ENCODE measurements around the gene MAMDC4. TPM values are rescaled to one million over a fixed set of nuclear protein-coding genes. Genes with fewer than 3 reads are reported as not detected.
"Not testable (repeated sequence)": the region's sequence is repeated elsewhere in the genome, so short reads cannot be mapped to it uniquely, and the experiment has no call there.

The MAMDC4 gene
- not detected for polyA plus RNA-seq (ENCODE audit: low read depth in 6 of 6)

GRCh38 chr9:136851941-136852663, at the start of gene MAMDC4:
MAMDC4 (plus strand) TSS chr9:136852346; CDS start chr9:136852417, 71 bp downstream.
- Mint-ChIP-seq H3K4me1 (peaks cover 12 to 21% (median 13%) of the 10 kb centered on the region in 3 donors), H3K36me3 (no peaks in the 10 kb centered on the region), H3K4me3 (peak within 1 kb of the TSS in 5 of 8 donors; percentile 22 to 63 (median 45)), H3K27me3 (peaks cover 4 to 10% (median 8%) of the 10 kb centered on the region in 3 donors), H3K9me3 (peaks cover 0 to 2% (median 0%) of the 10 kb centered on the region in 7 donors), H3K27ac (peak within 1 kb of the TSS in 1 of 6 donors; percentile 29)
- no peak for DNase-seq
- no peak for ATAC-seq (ENCODE audit: low read depth in 2 of 2)

GRCh38 chr9:136803009-136803550, 49.1 kb upstream of the MAMDC4 start:
- H3K27me3 Mint-ChIP-seq; DNase-seq; ATAC-seq (ENCODE audit: low read depth in 2 of 2); H3K9me3 Mint-ChIP-seq; H3K36me3 Mint-ChIP-seq: not testable (repeated sequence)
- peak overlapping the region in 1 of 8 donors; percentile 71 for H3K4me3 Mint-ChIP-seq
- peaks cover 29 to 42% (median 30%) of the 10 kb centered on the region in 3 donors for H3K4me1 Mint-ChIP-seq
- peak overlapping the region in 2 of 6 donors; percentile 47 to 51 for H3K27ac Mint-ChIP-seq

- Mint-ChIP-seq H3K4me1 (peaks cover 31 to 46% (median 31%) of the 10 kb centered on the region in 3 donors), H3K36me3 (no peaks in the 10 kb centered on the region), H3K27ac (peak overlapping the region in 2 of 6 donors; percentile 47 to 51), H3K27me3 (no peaks in the 10 kb centered on the region), H3K9me3 (no peaks in the 10 kb centered on the region), H3K4me3 (peak overlapping the region in 4 of 8 donors; percentile 39 to 71 (median 69))
- DNase-seq = no peak
- no peak for ATAC-seq (ENCODE audit: low read depth in 2 of 2)
Measured at GRCh38 chr9:136803551-136804508, 48.3 kb upstream of the MAMDC4 start.

DNA sequence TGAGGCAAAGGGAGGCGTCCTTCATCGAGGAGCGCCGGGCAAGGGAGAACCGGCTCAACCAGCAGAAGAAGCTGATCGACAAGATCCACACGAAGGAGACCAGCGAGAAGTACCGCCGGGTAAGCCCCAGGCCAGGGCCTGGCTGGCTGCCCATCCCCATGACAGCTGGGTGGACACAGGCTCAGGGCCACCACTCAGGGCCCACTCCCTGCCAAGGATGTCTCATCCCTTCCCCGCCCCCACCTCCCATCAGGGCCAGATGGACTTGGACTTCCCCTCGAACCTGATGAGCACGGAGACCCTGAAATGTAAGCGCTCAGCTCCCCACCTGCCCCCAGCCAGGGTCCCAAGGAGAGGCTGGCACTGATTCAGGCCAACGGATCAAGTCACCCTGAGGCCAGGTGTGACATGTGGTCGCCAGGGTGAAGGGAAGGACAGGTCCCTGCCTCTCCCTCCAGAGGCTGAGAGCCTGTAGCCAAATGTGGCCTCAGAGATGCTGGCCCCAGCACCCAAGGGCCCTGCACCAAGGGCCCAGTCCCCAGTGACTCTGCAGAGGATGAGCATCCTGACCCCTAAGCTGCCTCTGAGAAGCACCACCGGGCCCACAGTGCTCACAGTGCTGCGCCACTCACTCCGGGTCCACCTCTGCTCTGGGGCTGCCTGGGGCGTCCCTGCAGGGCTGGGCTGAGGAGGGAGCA, 47.5 kb upstream of the MAMDC4 start:
- no peaks in the 10 kb centered on the region for H3K36me3 Mint-ChIP-seq
- ATAC-seq (ENCODE audit: low read depth in 2 of 2) = no peak
- no peak for DNase-seq
- no peak overlapping the region for H3K27ac Mint-ChIP-seq
- H3K4me1 Mint-ChIP-seq = peaks cover 35 to 53% (median 40%) of the 10 kb centered on the region in 3 donors
- no peaks in the 10 kb centered on the region for H3K9me3 Mint-ChIP-seq
- H3K4me3 Mint-ChIP-seq = peak overlapping the region in 1 of 8 donors; percentile 71
- H3K27me3 Mint-ChIP-seq = no peaks in the 10 kb centered on the region

DNA sequence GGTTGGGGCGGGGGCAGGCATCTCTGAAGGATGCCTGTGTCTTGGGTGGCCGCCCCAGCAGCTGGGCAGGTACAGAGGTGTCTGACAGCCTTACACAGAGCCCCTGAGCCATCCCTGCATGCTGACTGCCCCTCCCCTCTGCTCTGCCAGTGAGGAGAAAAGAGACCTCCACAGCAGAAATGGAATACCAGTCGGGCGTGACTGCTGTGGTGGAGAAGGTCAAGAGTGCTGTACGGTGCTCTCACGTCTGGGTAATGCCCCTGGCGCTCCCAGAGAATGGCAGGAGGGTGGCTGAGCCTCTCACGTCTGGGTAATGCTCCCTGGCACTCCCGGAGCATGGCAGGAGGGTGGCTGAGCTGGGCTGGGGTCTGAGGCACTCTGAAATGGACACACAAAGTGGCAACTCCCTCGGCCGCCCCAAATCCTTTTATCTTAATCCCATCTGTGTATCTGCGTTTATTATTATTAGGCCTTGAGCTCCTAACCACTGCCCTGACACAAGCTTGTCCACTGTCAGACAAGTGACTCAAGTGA, 46.9 kb upstream of the MAMDC4 start:
- ATAC-seq (ENCODE audit: low read depth in 2 of 2) = no peak
- H3K9me3 Mint-ChIP-seq = no peaks in the 10 kb centered on the region
- H3K27me3 Mint-ChIP-seq = no peaks in the 10 kb centered on the region
- peak overlapping the region in 2 of 6 donors; percentile 30 to 70 for H3K27ac Mint-ChIP-seq
- DNase-seq = no peak
- peak overlapping the region in 3 of 8 donors; percentile 47 to 89 (median 62) for H3K4me3 Mint-ChIP-seq
- H3K36me3 Mint-ChIP-seq = no peaks in the 10 kb centered on the region
- peaks cover 33 to 54% (median 44%) of the 10 kb centered on the region in 3 donors for H3K4me1 Mint-ChIP-seq

- no peak for ATAC-seq (ENCODE audit: low read depth in 2 of 2)
- H3K4me1 Mint-ChIP-seq = peaks cover 27 to 50% (median 39%) of the 10 kb centered on the region in 3 donors
Measured at GRCh38 chr9:136806067-136806466, 46.1 kb upstream of the MAMDC4 start.

DNA sequence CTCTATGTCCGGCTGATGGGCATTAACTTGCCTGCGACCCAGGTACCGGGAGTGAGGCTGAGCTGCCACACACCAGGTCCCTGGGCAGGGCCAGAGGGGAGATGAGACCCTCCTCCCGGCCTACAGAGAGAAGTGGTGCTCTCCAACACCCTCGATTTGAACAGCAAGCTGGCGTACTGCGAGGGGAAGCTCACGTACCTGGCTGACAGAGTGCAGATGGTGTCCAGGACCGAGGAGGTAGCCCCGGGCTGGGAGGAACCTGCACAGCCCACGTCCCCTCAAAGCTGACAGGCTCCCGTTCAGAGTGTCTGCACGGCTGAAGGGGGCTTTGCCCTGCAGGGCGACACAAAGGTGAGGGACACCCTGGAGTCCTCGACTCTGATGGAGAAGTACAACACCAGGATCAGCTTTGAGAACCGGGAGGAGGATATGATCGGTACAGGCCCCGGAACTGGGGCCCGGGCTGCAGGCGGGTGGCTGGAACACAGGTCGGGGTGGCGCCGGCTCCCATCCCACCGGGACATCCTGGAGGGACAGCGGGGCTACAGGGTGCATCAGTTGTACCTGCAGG, 45.4 kb upstream of the MAMDC4 start:
- no peaks in the 10 kb centered on the region for H3K36me3 Mint-ChIP-seq
- H3K27me3 Mint-ChIP-seq = no peaks in the 10 kb centered on the region
- no peaks in the 10 kb centered on the region for H3K9me3 Mint-ChIP-seq
- ATAC-seq (ENCODE audit: low read depth in 2 of 2) (no peak), DNase-seq (no peak)
- H3K27ac Mint-ChIP-seq = peak overlapping the region in 5 of 6 donors; percentile 85 to 96 (median 92)
- peaks cover 24 to 47% (median 33%) of the 10 kb centered on the region in 3 donors for H3K4me1 Mint-ChIP-seq
- peak overlapping the region; percentile 86 to 94 (median 90) for H3K4me3 Mint-ChIP-seq

More at GRCh38 chr9:136806067-136806466, 46.1 kb upstream of the MAMDC4 start:
- H3K27me3 Mint-ChIP-seq = no peaks in the 10 kb centered on the region
- peak overlapping the region in 6 of 8 donors; percentile 86 to 94 (median 90) for H3K4me3 Mint-ChIP-seq
- DNase-seq = no peak
- H3K36me3 Mint-ChIP-seq = no peaks in the 10 kb centered on the region
- H3K9me3 Mint-ChIP-seq = no peaks in the 10 kb centered on the region
- no peak overlapping the region for H3K27ac Mint-ChIP-seq

GRCh38 chr9:136807281-136808074, 44.7 kb upstream of the MAMDC4 start, which contains the start of gene RABL6:
RABL6 (plus strand) TSS chr9:136807948; CDS start chr9:136808197, 249 bp downstream.
- Mint-ChIP-seq H3K4me3 (peak within 1 kb of the TSS; percentile 86 to 95 (median 91)), H3K36me3 (no peaks in the 10 kb centered on the region), H3K27me3 (no peaks in the 10 kb centered on the region), H3K9me3 (no peaks in the 10 kb centered on the region), H3K27ac (peak within 1 kb of the TSS; percentile 78 to 96 (median 93)), H3K4me1 (peaks cover 24 to 47% (median 32%) of the 10 kb centered on the region in 3 donors)
- peak; percentile 84 to 85 for ATAC-seq (ENCODE audit: low read depth in 2 of 2)
- DNase-seq = peak; percentile 86

GRCh38 chr9:136808075-136808805, 43.9 kb upstream of the MAMDC4 start:
- no peaks in the 10 kb centered on the region for H3K9me3 Mint-ChIP-seq
- no peaks in the 10 kb centered on the region for H3K27me3 Mint-ChIP-seq
- ATAC-seq (ENCODE audit: low read depth in 2 of 2) (peak; percentile 42 to 49), DNase-seq (no peak)
- H3K36me3 Mint-ChIP-seq = no peaks in the 10 kb centered on the region
- peaks cover 31 to 53% (median 35%) of the 10 kb centered on the region in 3 donors for H3K4me1 Mint-ChIP-seq
- H3K4me3 Mint-ChIP-seq = peak overlapping the region; percentile 81 to 93 (median 86)
- H3K27ac Mint-ChIP-seq = peak overlapping the region in 5 of 6 donors; percentile 41 to 95 (median 70)

DNA sequence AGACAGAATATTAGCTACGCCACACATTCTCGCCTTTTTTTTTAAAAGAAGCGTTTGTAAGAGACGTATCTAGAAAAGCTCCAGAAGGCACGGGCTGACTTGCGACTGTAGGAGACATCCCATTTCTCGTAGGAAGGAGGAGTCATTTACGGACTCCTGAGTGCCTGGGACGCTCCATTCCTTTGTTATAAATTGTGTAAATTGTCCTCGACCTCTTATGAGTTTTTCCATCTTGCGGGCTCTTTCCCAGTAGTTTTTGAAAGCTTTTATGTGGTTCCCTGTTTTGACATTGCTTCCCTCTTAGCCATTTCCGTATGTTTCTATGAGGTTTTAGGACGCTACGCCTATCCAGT, 43.4 kb upstream of the MAMDC4 start:
- Mint-ChIP-seq H3K4me3 (peak overlapping the region; percentile 77 to 92 (median 84)), H3K4me1 (peaks cover 35 to 53% (median 36%) of the 10 kb centered on the region in 3 donors), H3K27me3 (no peaks in the 10 kb centered on the region), H3K27ac (peak overlapping the region in 5 of 6 donors; percentile 41 to 95 (median 92)), H3K9me3 (no peaks in the 10 kb centered on the region), H3K36me3 (peaks cover 0 to 4% of the 10 kb centered on the region in 2 donors)
- DNase-seq (no peak), ATAC-seq (ENCODE audit: low read depth in 2 of 2) (no peak)

All from naive B cell (primary cell).